Measurements from ENCODE around the gene RAD54L. TPM values are rescaled to one million over a fixed set of nuclear protein-coding genes. Genes with fewer than 3 reads are reported as not detected.

RAD54L gene
- total and polyA plus RNA-seq, 2 of the 4 experiments (the other 2 are of a cell fraction) = 4.8 to 10.6 TPM

DNA sequence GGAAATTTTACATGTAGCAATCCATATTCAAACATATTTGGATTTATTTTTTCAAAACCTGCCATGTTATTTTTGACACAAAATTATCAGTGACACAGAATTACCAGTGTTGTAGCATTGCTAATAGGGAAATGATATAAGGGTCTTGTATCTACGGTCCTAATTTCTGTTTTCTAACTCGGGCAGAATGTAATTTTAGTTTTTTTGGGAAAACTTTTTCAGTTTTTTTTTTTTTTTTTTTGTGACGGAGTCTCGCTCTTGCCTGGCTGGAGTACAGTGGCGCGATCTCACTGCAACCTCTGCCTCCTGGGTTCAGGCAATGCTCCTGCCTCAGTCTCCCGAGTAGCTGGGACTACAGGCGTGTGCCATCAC, 58.6 kb downstream of the RAD54L start:
- WGBS, 2 experiments (ENCODE audit: extremely low coverage in 2 of 2, insufficient read length in 1 of 2) = no CpG with 5 or more reads among the region's 8 CpGs

More for the DNA sequence above, 58.6 kb downstream of the RAD54L start:
- intact Hi-C loops (cut with micrococcal nuclease) (no loop called here), dilution Hi-C loops (cut with HindIII; ENCODE audit: low sequenced_read_pairs, unreplicated experiment) (no loop called here), in situ Hi-C loops (cut with MboI; ENCODE audit: low sequenced_read_pairs) (no loop called here)
- POLR2A ChIA-PET (ENCODE audit: unreplicated experiment) = no interaction called here
- Histone ChIP-seq H2BK5ac (ENCODE audit: low read depth, low read length, poor library complexity, severe bottlenecking) (no peak overlapping the region), H3K4me1 (ENCODE audit: control insufficient read depth, insufficient read depth, low read length) (no peaks in the 10 kb centered on the region), H3K56ac (ENCODE audit: extremely low read depth, insufficient read depth, low read length) (no peak overlapping the region), H3K36me3 (ENCODE audit: control insufficient read depth, insufficient read depth, low read length) (peaks cover 16% of the 10 kb centered on the region), H2AK5ac (ENCODE audit: low read depth, low read length) (no peak overlapping the region), H4K5ac (ENCODE audit: low read depth, low read length) (no peak overlapping the region), H2AK9ac (replicated peaks; ENCODE audit: low read depth, low read length, poor library complexity) (no peak overlapping the region), H4K8ac (ENCODE audit: low read depth in 2 of 2, low read length in 2 of 2) (no peak overlapping the region), H4K20me1 (ENCODE audit: insufficient read depth, low read length) (peaks cover 22% of the 10 kb centered on the region), H3K4ac (ENCODE audit: low read depth, low read length) (no peak overlapping the region), H2AFZ (replicated peaks; ENCODE audit: low read length, poor library complexity) (no peak overlapping the region), H2BK15ac (ENCODE audit: low read depth, low read length) (no peak overlapping the region), H2BK20ac (ENCODE audit: low read depth, low read length) (no peak overlapping the region), H3K9me1 (ENCODE audit: insufficient read depth, low read length) (no peaks in the 10 kb centered on the region), H3K18ac (ENCODE audit: low read depth, low read length) (no peak overlapping the region), H3K4me3 (ENCODE audit: insufficient read depth, low read depth, low read length) (no peak overlapping the region), H3K4me2 (ENCODE audit: low read depth, low read length) (no peak overlapping the region), H3K79me1 (ENCODE audit: low read depth in 1 of 2, low read length in 2 of 2) (peaks cover 12 to 32% of the 10 kb centered on the region in 2 experiments), H3K23ac (ENCODE audit: low read depth, low read length) (no peak overlapping the region), H3K14ac (replicated peaks; ENCODE audit: low read depth, low read length) (no peak overlapping the region), H2BK120ac (ENCODE audit: low read depth, low read length) (no peak overlapping the region), H3K27ac (ENCODE audit: insufficient read depth, low read length) (no peak overlapping the region), H3K27me3 (ENCODE audit: control insufficient read depth, insufficient read depth, low read length) (no peaks in the 10 kb centered on the region), H3K9ac (ENCODE audit: low read depth, low read length) (no peak overlapping the region), H4K91ac (ENCODE audit: insufficient read depth, low read depth, low read length) (no peak overlapping the region), H3K9me3 (ENCODE audit: control insufficient read depth, insufficient read depth, low read length) (no peaks in the 10 kb centered on the region)
- TF ChIP-seq CEBPB (IDR thresholded peaks at IDR 0.05; ENCODE audit: low read depth, low read length) (no peak), FOS (IDR thresholded peaks at IDR 0.05; ENCODE audit: low read depth, low read length) (no peak), MAFK (IDR thresholded peaks at IDR 0.05; ENCODE audit: low read depth, low read length) (no peak), SMC3 (IDR thresholded peaks at IDR 0.05; ENCODE audit: low read depth, low read length) (no peak), MXI1 (IDR thresholded peaks at IDR 0.05; ENCODE audit: borderline replicate concordance, low read depth, low read length) (no peak), RFX5 (IDR thresholded peaks at IDR 0.05; ENCODE audit: low read depth, low read length) (no peak), POLR2A (IDR thresholded peaks at IDR 0.05; ENCODE audit: low read depth, low read length) (no peak), RAD21 (IDR thresholded peaks at IDR 0.05; ENCODE audit: low read length) (no peak), CHD1 (IDR thresholded peaks at IDR 0.05; ENCODE audit: low read depth, low read length) (no peak), NFE2L2 (IDR thresholded peaks at IDR 0.05; ENCODE audit: low read depth, low read length) (no peak), BHLHE40 (IDR thresholded peaks at IDR 0.05; ENCODE audit: low read depth, low read length) (no peak)
- TF ChIP-seq, protein P1, sequence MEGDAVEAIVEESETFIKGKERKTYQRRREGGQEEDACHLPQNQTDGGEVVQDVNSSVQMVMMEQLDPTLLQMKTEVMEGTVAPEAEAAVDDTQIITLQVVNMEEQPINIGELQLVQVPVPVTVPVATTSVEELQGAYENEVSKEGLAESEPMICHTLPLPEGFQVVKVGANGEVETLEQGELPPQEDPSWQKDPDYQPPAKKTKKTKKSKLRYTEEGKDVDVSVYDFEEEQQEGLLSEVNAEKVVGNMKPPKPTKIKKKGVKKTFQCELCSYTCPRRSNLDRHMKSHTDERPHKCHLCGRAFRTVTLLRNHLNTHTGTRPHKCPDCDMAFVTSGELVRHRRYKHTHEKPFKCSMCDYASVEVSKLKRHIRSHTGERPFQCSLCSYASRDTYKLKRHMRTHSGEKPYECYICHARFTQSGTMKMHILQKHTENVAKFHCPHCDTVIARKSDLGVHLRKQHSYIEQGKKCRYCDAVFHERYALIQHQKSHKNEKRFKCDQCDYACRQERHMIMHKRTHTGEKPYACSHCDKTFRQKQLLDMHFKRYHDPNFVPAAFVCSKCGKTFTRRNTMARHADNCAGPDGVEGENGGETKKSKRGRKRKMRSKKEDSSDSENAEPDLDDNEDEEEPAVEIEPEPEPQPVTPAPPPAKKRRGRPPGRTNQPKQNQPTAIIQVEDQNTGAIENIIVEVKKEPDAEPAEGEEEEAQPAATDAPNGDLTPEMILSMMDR (conservative IDR thresholded peaks at IDR 0.05; ENCODE audit: low read depth, low read length) = no peak
- TF ChIP-seq, protein P2, sequence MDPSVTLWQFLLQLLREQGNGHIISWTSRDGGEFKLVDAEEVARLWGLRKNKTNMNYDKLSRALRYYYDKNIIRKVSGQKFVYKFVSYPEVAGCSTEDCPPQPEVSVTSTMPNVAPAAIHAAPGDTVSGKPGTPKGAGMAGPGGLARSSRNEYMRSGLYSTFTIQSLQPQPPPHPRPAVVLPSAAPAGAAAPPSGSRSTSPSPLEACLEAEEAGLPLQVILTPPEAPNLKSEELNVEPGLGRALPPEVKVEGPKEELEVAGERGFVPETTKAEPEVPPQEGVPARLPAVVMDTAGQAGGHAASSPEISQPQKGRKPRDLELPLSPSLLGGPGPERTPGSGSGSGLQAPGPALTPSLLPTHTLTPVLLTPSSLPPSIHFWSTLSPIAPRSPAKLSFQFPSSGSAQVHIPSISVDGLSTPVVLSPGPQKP (IDR thresholded peaks at IDR 0.05; ENCODE audit: borderline replicate concordance, low read depth, low read length) = no peak
- TF ChIP-seq, protein P3, sequence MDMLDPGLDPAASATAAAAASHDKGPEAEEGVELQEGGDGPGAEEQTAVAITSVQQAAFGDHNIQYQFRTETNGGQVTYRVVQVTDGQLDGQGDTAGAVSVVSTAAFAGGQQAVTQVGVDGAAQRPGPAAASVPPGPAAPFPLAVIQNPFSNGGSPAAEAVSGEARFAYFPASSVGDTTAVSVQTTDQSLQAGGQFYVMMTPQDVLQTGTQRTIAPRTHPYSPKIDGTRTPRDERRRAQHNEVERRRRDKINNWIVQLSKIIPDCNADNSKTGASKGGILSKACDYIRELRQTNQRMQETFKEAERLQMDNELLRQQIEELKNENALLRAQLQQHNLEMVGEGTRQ (IDR thresholded peaks at IDR 0.05; ENCODE audit: low read depth, low read length) = no peak
- DNase-seq (no peak), ATAC-seq (ENCODE audit: low read depth) (no peak)
- CTCF ChIA-PET = no interaction called here
- no TSS peak for BruUV-seq (replicated peaks)
